ENCODE results near the gene OR5K2. TPM values are rescaled to one million over a fixed set of nuclear protein-coding genes. Genes with fewer than 3 reads are reported as not detected.
A peak's percentile ranks its signal among the peaks of the same experiment; 100 is the strongest.

Gene OR5K2
- not detected for total RNA-seq
- total RNA-seq (2013): not detected
- 0 reads per million in 29 experiments for total RNA-seq

DNA sequence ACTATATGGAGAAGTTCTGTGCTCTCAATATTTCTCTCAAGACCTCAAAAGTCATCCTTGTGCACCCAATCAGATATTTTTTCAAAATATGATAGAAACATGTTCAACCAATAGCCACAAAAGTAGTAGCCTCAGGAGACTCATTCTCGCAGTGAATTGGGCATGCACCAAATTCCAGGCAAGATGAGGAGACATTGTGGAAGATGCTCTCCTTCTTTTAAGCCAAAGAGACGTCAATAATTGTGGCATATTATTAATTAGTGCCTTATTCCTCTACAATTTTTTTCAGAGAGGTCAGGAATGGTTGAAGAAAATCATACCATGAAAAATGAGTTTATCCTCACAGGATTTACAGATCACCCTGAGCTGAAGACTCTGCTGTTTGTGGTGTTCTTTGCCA is at the start of gene OR5K2:
TSS of gene OR5K2 (plus strand) at position 301 of the 400 bp plus-strand sequence. CDS start at position 301, 0 bp downstream.
- no peaks in the 10 kb centered on the region for H3K9me3 Mint-ChIP-seq
- WGBS (ENCODE audit: insufficient coverage): no CpG with 5 or more reads among the region's 2 CpGs
- H3K9me3 ChIP-seq: no peaks in the 10 kb centered on the region
- CTCF ChIA-PET: no interaction called here
- peaks cover 3% of the 10 kb centered on the region for H3K36me3 Mint-ChIP-seq
- no peaks in the 10 kb centered on the region for H3K36me3 ChIP-seq (ENCODE audit: control insufficient read depth in 2 of 2, extremely low read depth in 1 of 2, insufficient read depth in 1 of 2, low read length in 1 of 2)
- ATAC-seq (replicated peaks in 1 of 4) (no peak), DNase-seq (no peak)
- H3K27me3 Mint-ChIP-seq: peaks cover 2 to 3% of the 10 kb centered on the region in 2 donors
- H3K4me1 Mint-ChIP-seq: no peaks in the 10 kb centered on the region
- H3K4me3 Mint-ChIP-seq: no peak within 1 kb of the TSS
- H3K27ac Mint-ChIP-seq: peak within 1 kb of the TSS in 1 of 2 donors; percentile 16
- H3K27ac ChIP-seq (ENCODE audit: low read length): no peak within 1 kb of the TSS
- no peak within 1 kb of the TSS for H3K4me3 ChIP-seq (ENCODE audit: control insufficient read depth in 1 of 2, extremely low read depth in 1 of 2, low read length in 1 of 2)
- H3K27me3 ChIP-seq (replicated peaks in 1 of 2; ENCODE audit: control insufficient read depth in 2 of 2, extremely low read depth in 1 of 2, insufficient read depth in 2 of 2, low read length in 1 of 2): no peaks in the 10 kb centered on the region
- POLR2A ChIA-PET: no interaction called here
- no peaks in the 10 kb centered on the region for H3K4me1 ChIP-seq (ENCODE audit: control insufficient read depth in 1 of 2, extremely low read depth in 1 of 2, insufficient read depth in 2 of 2, low read length in 2 of 2)

DNA sequence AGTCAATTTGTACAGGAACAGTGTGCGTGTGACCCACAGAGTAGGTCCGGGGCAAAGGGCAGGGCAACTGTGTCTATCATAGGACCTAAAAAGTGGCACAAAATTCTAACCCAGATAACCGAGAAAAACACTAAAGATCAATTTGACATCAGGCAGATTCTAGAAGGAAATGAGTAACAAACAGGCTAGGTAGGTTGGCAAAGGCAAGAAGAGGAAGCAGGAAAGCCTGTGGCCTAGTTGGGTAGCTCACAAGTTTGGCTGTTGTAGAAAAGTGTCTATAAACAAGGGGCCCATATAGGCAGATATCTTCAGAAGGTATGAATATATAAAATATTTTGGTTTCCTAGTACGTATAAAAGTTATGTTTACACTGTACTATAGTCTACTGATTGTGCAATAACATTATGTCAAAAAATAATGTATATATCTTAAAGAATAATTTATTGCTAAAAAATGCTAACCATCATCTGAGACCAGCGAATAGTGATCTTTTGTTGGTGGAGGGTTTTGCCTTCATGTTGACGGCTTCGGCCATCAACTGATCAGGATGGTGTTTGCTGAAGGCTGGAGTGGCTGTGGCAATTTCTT is 47.8 kb upstream of the OR5K2 start:
- CTCF ChIA-PET: no interaction called here
- H3K27ac Mint-ChIP-seq: no peak overlapping the region
- WGBS (ENCODE audit: insufficient coverage): 100% methylated on average over 1 of the region's 7 CpGs

DNA sequence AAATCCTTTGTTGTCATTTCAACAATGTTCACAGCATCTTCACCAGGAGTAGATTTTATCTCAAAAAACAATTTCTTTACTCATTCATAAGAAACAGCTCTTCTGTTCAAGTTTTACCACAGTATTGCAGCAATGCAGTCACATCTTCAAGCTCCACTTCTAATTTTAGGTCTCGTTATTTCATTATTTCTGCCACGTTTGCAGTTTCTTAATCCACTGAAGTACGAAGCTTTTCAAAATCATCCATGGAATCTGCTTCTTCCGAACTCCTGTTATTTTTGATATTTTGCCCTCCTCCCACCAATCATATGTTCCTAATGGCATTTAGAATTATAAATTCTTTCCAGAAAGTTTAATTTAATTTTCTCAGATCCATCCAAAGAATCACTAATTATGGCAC is 47.1 kb upstream of the OR5K2 start:
- Histone ChIP-seq H3K9me3 (no peaks in the 10 kb centered on the region), H3K36me3 (ENCODE audit: control insufficient read depth in 2 of 2, extremely low read depth in 1 of 2, insufficient read depth in 1 of 2, low read length in 1 of 2) (no peaks in the 10 kb centered on the region), H3K27ac (ENCODE audit: low read length) (no peak overlapping the region), H3K4me1 (ENCODE audit: control insufficient read depth in 1 of 2, extremely low read depth in 1 of 2, insufficient read depth in 2 of 2, low read length in 2 of 2) (no peaks in the 10 kb centered on the region), H3K27me3 (replicated peaks in 1 of 2; ENCODE audit: control insufficient read depth in 2 of 2, extremely low read depth in 1 of 2, insufficient read depth in 2 of 2, low read length in 1 of 2) (no peaks in the 10 kb centered on the region), H3K4me3 (ENCODE audit: control insufficient read depth in 1 of 2, extremely low read depth in 1 of 2, low read length in 1 of 2) (no peak overlapping the region)
- H3K9me3 Mint-ChIP-seq: no peaks in the 10 kb centered on the region
- H3K36me3 Mint-ChIP-seq: no peaks in the 10 kb centered on the region
- peak overlapping the region in 1 of 2 donors; percentile 18 for H3K27ac Mint-ChIP-seq
- peaks cover 0 to 6% (median 3%) of the 10 kb centered on the region in 3 donors for H3K4me1 Mint-ChIP-seq
- no peak for ATAC-seq (replicated peaks in 1 of 4)
- CTCF ChIA-PET: no interaction called here
- 94% methylated on average over 3 of the region's 4 CpGs for WGBS (ENCODE audit: insufficient coverage)
- POLR2A ChIA-PET: interaction anchor here in 1 of 2 donors (0.6 kb wide), 1 partner anchor 14 kb away, joined by 3 read pairs; no protein-coding TSS in a partner anchor
- H3K4me3 Mint-ChIP-seq: no peak overlapping the region
- DNase-seq: no peak
- H3K27me3 Mint-ChIP-seq: peaks cover 0 to 12% of the 10 kb centered on the region in 2 donors

More for the DNA sequence above, 47.8 kb upstream of the OR5K2 start:
- Histone ChIP-seq H3K4me1 (ENCODE audit: control insufficient read depth in 1 of 2, extremely low read depth in 1 of 2, insufficient read depth in 2 of 2, low read length in 2 of 2) (no peaks in the 10 kb centered on the region), H3K36me3 (ENCODE audit: control insufficient read depth in 2 of 2, extremely low read depth in 1 of 2, insufficient read depth in 1 of 2, low read length in 1 of 2) (no peaks in the 10 kb centered on the region), H3K4me3 (ENCODE audit: control insufficient read depth in 1 of 2, extremely low read depth in 1 of 2, low read length in 1 of 2) (no peak overlapping the region), H3K27ac (ENCODE audit: low read length) (no peak overlapping the region), H3K27me3 (replicated peaks in 1 of 2; ENCODE audit: control insufficient read depth in 2 of 2, extremely low read depth in 1 of 2, insufficient read depth in 2 of 2, low read length in 1 of 2) (no peaks in the 10 kb centered on the region), H3K9me3 (no peaks in the 10 kb centered on the region)
- Mint-ChIP-seq H3K36me3 (no peaks in the 10 kb centered on the region), H3K27me3 (peaks cover 0 to 12% of the 10 kb centered on the region in 2 donors), H3K9me3 (no peaks in the 10 kb centered on the region), H3K4me1 (peaks cover 0 to 6% (median 3%) of the 10 kb centered on the region in 3 donors), H3K4me3 (no peak overlapping the region)
- DNase-seq (no peak), ATAC-seq (replicated peaks in 1 of 4) (peak in 1 of 4 experiments; percentile 56)
- POLR2A ChIA-PET: no interaction called here

DNA sequence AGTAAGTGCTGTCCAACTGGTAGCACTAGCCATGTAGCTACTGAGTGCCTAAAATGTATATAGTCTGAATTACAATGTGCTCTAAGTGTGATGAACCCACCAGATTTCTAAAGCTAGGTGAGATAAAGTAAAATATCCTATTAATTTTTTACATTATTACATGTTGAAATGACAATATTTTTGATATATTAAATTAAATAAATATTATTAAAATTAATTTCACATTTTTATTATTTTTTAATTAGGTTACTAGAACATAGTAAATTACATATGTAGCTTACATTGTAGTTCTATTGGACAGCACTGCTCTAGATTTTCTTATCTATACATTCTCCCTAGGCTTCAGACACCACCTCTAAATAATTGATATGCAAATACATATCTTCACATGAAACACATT is 43.7 kb upstream of the OR5K2 start:
- POLR2A ChIA-PET: no interaction called here
- no peak overlapping the region for H3K27ac Mint-ChIP-seq
- CTCF ChIA-PET: interaction anchor here in 1 of 2 donors (0.6 kb wide), 1 partner anchor 107 kb away, joined by 3 read pairs; no protein-coding TSS in a partner anchor

DNA sequence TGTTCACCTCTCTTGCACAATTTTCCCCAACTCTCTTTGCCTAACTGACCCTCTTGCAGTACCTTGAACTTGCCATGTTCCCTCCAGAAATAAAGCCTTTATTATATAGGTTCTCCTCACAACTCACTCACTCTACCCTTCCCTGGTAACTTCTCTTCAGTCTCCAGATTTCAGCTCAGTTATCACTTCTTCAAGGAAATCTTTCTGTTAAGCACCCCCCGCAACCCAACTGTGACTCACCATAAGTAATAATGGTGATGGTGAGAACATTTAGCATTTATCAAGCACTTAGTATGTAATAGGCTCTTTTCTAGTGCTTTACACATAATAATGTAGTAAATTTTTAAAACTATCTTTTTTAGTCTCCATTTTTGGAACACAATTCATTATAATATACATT is 42.6 kb upstream of the OR5K2 start:
- ChIA-PET CTCF (interaction anchor here in 1 of 2 donors (0.6 kb wide), 2 partner anchors 20 to 569 kb away, joined by 3 to 6 read pairs; no protein-coding TSS in a partner anchor), POLR2A (interaction anchor here in 1 of 2 donors (0.6 kb wide), 1 partner anchor 1230 kb away, joined by 3 read pairs; no protein-coding TSS in a partner anchor)
- Mint-ChIP-seq H3K4me3 (no peak overlapping the region), H3K36me3 (no peaks in the 10 kb centered on the region), H3K4me1 (peaks cover 0 to 2% (median 0%) of the 10 kb centered on the region in 3 donors), H3K27ac (no peak overlapping the region), H3K27me3 (peaks cover 0 to 7% of the 10 kb centered on the region in 2 donors), H3K9me3 (peaks cover 0 to 6% (median 0%) of the 10 kb centered on the region in 3 donors)
- H3K4me3 ChIP-seq (ENCODE audit: control insufficient read depth in 1 of 2, extremely low read depth in 1 of 2, low read length in 1 of 2): no peak overlapping the region
- DNase-seq: no peak
- no peaks in the 10 kb centered on the region for H3K27me3 ChIP-seq (replicated peaks in 1 of 2; ENCODE audit: control insufficient read depth in 2 of 2, extremely low read depth in 1 of 2, insufficient read depth in 2 of 2, low read length in 1 of 2)
- H3K27ac ChIP-seq (ENCODE audit: low read length): no peak overlapping the region
- ATAC-seq (replicated peaks in 1 of 4): no peak
- no peaks in the 10 kb centered on the region for H3K36me3 ChIP-seq (ENCODE audit: control insufficient read depth in 2 of 2, extremely low read depth in 1 of 2, insufficient read depth in 1 of 2, low read length in 1 of 2)
- no peaks in the 10 kb centered on the region for H3K9me3 ChIP-seq
- WGBS (ENCODE audit: insufficient coverage): no CpG with 5 or more reads among the region's 1 CpG
- H3K4me1 ChIP-seq (ENCODE audit: control insufficient read depth in 1 of 2, extremely low read depth in 1 of 2, insufficient read depth in 2 of 2, low read length in 2 of 2): no peaks in the 10 kb centered on the region

More for the DNA sequence above, 43.7 kb upstream of the OR5K2 start:
- Mint-ChIP-seq H3K27me3 (peaks cover 0 to 7% of the 10 kb centered on the region in 2 donors), H3K9me3 (peaks cover 0 to 5% (median 0%) of the 10 kb centered on the region in 3 donors), H3K4me3 (no peak overlapping the region), H3K4me1 (peaks cover 0 to 6% (median 3%) of the 10 kb centered on the region in 3 donors), H3K36me3 (no peaks in the 10 kb centered on the region)
- ATAC-seq (replicated peaks in 1 of 4): no peak
- H3K9me3 ChIP-seq: no peaks in the 10 kb centered on the region
- no peak overlapping the region for H3K4me3 ChIP-seq (ENCODE audit: control insufficient read depth in 1 of 2, extremely low read depth in 1 of 2, low read length in 1 of 2)
- no peak overlapping the region for H3K27ac ChIP-seq (ENCODE audit: low read length)
- H3K27me3 ChIP-seq (replicated peaks in 1 of 2; ENCODE audit: control insufficient read depth in 2 of 2, extremely low read depth in 1 of 2, insufficient read depth in 2 of 2, low read length in 1 of 2): no peaks in the 10 kb centered on the region
- DNase-seq: no peak
- H3K4me1 ChIP-seq (ENCODE audit: control insufficient read depth in 1 of 2, extremely low read depth in 1 of 2, insufficient read depth in 2 of 2, low read length in 2 of 2): no peaks in the 10 kb centered on the region
- H3K36me3 ChIP-seq (ENCODE audit: control insufficient read depth in 2 of 2, extremely low read depth in 1 of 2, insufficient read depth in 1 of 2, low read length in 1 of 2): no peaks in the 10 kb centered on the region

DNA sequence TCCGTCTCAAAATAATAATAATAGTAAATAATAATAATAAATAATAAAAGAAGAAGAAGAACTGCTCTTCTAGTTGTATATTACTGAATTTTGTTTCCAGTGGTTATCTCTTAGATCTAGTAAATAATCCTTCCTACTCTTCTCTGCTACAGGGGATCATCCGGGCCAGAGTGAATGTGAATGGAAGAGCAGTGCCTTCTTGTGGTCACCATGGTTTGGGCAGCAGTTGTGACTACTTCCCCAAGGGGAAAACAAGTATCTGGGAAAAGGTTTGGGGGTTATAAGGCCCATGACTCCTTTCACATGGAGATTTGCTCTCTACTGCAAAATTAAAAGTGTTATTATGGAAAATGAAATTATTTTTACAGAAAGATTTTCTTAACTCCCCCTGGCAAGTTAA is 39.9 kb upstream of the OR5K2 start:
- H3K4me1 ChIP-seq (ENCODE audit: control insufficient read depth in 1 of 2, extremely low read depth in 1 of 2, insufficient read depth in 2 of 2, low read length in 2 of 2): no peaks in the 10 kb centered on the region
- no peaks in the 10 kb centered on the region for H3K9me3 ChIP-seq
- no peaks in the 10 kb centered on the region for H3K27me3 ChIP-seq (replicated peaks in 1 of 2; ENCODE audit: control insufficient read depth in 2 of 2, extremely low read depth in 1 of 2, insufficient read depth in 2 of 2, low read length in 1 of 2)
- CTCF ChIA-PET: no interaction called here
- Mint-ChIP-seq H3K27ac (no peak overlapping the region), H3K27me3 (peaks cover 0 to 7% of the 10 kb centered on the region in 2 donors), H3K4me3 (no peak overlapping the region), H3K4me1 (no peaks in the 10 kb centered on the region), H3K36me3 (no peaks in the 10 kb centered on the region), H3K9me3 (peaks cover 0 to 6% (median 0%) of the 10 kb centered on the region in 3 donors)
- DNase-seq: no peak
- POLR2A ChIA-PET: no interaction called here
- no CpG with 5 or more reads among the region's 2 CpGs for WGBS (ENCODE audit: insufficient coverage)
- no peaks in the 10 kb centered on the region for H3K36me3 ChIP-seq (ENCODE audit: control insufficient read depth in 2 of 2, extremely low read depth in 1 of 2, insufficient read depth in 1 of 2, low read length in 1 of 2)
- ATAC-seq (replicated peaks in 1 of 4): no peak
- H3K4me3 ChIP-seq (ENCODE audit: control insufficient read depth in 1 of 2, extremely low read depth in 1 of 2, low read length in 1 of 2): no peak overlapping the region
- no peak overlapping the region for H3K27ac ChIP-seq (ENCODE audit: low read length)

All from T-cell (primary cell).